Neutrophil (primary cell): Measurements from ENCODE around the gene ZKSCAN3.

Experiments
- H3K27ac ChIP-seq: fragments of 200-600 bp; sonication (generic); 2 replicates; pipeline ENCODE4 v1.5.1; 2016; ENCODE audit warnings: mild to moderate bottlenecking, moderate library complexity
- H3K27me3 ChIP-seq: fragments of 200-600 bp; sonication (generic); 2 replicates; pipeline ENCODE4 v1.6.0; 2016; ENCODE audit warnings: mild to moderate bottlenecking
- H3K36me3 ChIP-seq: fragments of 200-600 bp; sonication (generic); 2 replicates; pipeline ENCODE4 v1.5.1; 2017
- H3K4me1 ChIP-seq, 2 experiments: fragments of 200-600 bp in 1 of 2; sonication (generic) in 1 of 2; 1 replicate in 1 of 2; 2 replicates in 1 of 2; pipeline versions ENCODE4 v1.5.1 to v1.6.1; 2013 to 2016; ENCODE audit warnings: low read depth in 1 of 2, low read length in 1 of 2, mild to moderate bottlenecking in 1 of 2, moderate library complexity in 1 of 2; ENCODE audit not compliant: control insufficient read depth in 1 of 2, insufficient read depth in 1 of 2
- H3K4me3 ChIP-seq, 2 experiments: fragments of 200-600 bp in 1 of 2; sonication (generic) in 1 of 2; 1 replicate in 1 of 2; 2 replicates in 1 of 2; pipeline ENCODE4 v1.5.1; 2013 to 2016; ENCODE audit warnings: low read depth in 1 of 2, low read length in 1 of 2, mild to moderate bottlenecking in 1 of 2, moderate library complexity in 1 of 2
- H3K9me3 ChIP-seq: fragments of 200-600 bp; sonication (generic); 2 replicates; pipeline ENCODE4 v1.5.1; 2016
- TF ChIP-seq, protein P1 (sequence below): fragments of 200-600 bp; sonication (generic); IDR thresholded peaks from 2 replicates; pipeline ENCODE4 v1.5.1; 2016; ENCODE audit warnings: antibody characterized with exemption

The ZKSCAN3 gene

GRCh38 chr6:28383235-28384142 is 33.7 kb downstream of the ZKSCAN3 start:
- H3K27ac ChIP-seq = peak overlapping the region; percentile 54

DNA sequence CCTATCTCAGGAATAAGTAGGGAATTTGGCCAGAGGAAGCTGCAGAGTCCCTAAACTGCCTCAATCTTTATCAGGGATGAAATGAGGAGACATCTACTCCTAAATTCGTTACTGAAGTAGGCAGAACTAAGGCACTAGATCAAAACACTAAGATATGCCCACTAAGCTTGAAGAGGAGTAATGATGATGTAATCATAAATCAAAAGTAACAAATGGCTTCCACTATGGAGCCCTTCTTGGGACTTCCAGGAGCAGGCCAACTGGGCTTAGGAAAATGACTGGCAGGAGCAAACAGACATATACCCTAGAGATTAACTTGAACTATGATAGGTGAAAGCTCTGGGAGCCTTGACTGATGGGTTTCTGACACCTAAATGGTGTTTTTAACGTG is 34.4 kb downstream of the ZKSCAN3 start:
- Histone ChIP-seq H3K27ac (no peak overlapping the region), H3K36me3 (no peaks in the 10 kb centered on the region)

More at GRCh38 chr6:28383235-28384142, 33.7 kb downstream of the ZKSCAN3 start:
- no peaks in the 10 kb centered on the region for H3K27me3 ChIP-seq
- TF ChIP-seq, protein P1, sequence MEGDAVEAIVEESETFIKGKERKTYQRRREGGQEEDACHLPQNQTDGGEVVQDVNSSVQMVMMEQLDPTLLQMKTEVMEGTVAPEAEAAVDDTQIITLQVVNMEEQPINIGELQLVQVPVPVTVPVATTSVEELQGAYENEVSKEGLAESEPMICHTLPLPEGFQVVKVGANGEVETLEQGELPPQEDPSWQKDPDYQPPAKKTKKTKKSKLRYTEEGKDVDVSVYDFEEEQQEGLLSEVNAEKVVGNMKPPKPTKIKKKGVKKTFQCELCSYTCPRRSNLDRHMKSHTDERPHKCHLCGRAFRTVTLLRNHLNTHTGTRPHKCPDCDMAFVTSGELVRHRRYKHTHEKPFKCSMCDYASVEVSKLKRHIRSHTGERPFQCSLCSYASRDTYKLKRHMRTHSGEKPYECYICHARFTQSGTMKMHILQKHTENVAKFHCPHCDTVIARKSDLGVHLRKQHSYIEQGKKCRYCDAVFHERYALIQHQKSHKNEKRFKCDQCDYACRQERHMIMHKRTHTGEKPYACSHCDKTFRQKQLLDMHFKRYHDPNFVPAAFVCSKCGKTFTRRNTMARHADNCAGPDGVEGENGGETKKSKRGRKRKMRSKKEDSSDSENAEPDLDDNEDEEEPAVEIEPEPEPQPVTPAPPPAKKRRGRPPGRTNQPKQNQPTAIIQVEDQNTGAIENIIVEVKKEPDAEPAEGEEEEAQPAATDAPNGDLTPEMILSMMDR = no peak
- H3K4me1 ChIP-seq = peaks cover 4 to 11% of the 10 kb centered on the region in 2 experiments
- H3K9me3 ChIP-seq = no peaks in the 10 kb centered on the region
- H3K4me3 ChIP-seq = peak overlapping the region; percentile 45 to 57
- no peaks in the 10 kb centered on the region for H3K36me3 ChIP-seq

DNA sequence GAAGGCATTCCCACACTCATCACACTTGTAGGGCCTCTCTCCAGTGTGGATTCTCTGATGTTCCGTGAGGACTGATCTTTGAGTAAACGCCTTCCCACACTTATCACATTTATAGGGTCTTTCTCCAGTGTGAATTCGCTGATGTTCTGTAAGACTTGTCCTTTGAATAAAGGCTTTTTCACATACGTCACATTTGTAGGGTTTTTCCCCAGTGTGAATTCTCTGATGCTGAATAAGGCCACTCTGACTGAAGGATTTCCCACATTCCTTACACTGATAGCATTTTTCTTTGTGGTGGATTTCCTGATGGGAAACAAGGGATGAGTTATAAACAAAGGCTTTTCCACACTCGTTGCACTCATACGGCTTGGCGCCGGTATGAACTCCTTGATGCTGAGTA is 40.9 kb downstream of the ZKSCAN3 start:
- Histone ChIP-seq H3K27ac (no peak overlapping the region), H3K9me3 (no peaks in the 10 kb centered on the region), H3K4me1 (no peaks in the 10 kb centered on the region), H3K4me3 (no peak overlapping the region), H3K36me3 (peaks cover 15% of the 10 kb centered on the region), H3K27me3 (no peaks in the 10 kb centered on the region)
- TF ChIP-seq, protein P1 = no peak

More for the DNA sequence above, 34.4 kb downstream of the ZKSCAN3 start:
- no peaks in the 10 kb centered on the region for H3K27me3 ChIP-seq
- H3K4me1 ChIP-seq = peaks cover 4 to 11% of the 10 kb centered on the region in 2 experiments
- H3K9me3 ChIP-seq = no peaks in the 10 kb centered on the region
- H3K4me3 ChIP-seq = no peak overlapping the region
- TF ChIP-seq, protein P1 = no peak

GRCh38 chr6:28393912-28394662 is 44.3 kb downstream of the ZKSCAN3 start:
- Histone ChIP-seq H3K27ac (no peak overlapping the region), H3K9me3 (no peaks in the 10 kb centered on the region), H3K36me3 (peaks cover 15% of the 10 kb centered on the region), H3K4me1 (peaks cover 2% of the 10 kb centered on the region in 2 experiments), H3K27me3 (peaks cover 2% of the 10 kb centered on the region), H3K4me3 (no peak overlapping the region)
- TF ChIP-seq, protein P1 = no peak

DNA sequence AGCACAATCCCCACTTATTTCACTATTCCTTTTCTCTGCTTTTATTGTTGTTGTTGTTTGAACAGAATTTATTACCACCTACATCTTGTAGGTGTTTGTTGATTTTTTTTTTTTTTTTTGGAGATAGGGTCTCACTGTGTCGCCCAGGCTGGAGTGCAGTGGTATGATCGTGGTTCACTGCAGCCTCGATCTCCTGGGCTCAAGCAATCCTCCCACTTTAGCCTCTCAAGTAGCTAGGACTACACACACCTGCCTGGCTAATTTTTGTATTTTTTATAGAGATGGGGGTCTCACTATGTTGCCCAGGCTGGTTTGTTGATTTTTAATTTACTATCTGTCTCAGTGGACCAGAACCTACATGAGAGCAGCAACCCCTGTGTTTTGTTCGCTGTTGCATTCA is 46.2 kb downstream of the ZKSCAN3 start:
- peaks cover 5% of the 10 kb centered on the region for H3K36me3 ChIP-seq
- H3K27ac ChIP-seq = no peak overlapping the region
- H3K4me3 ChIP-seq = no peak overlapping the region
- peaks cover 20% of the 10 kb centered on the region for H3K27me3 ChIP-seq
- peaks cover 11 to 12% of the 10 kb centered on the region in 2 experiments for H3K4me1 ChIP-seq
- H3K9me3 ChIP-seq = no peaks in the 10 kb centered on the region
- TF ChIP-seq, protein P1 = no peak
